Measurements from ENCODE around the gene TACC2. TPM values are rescaled to one million over a fixed set of nuclear protein-coding genes. Genes with fewer than 3 reads are reported as not detected.

TACC2 gene
- total and polyA plus RNA-seq, 2 donors (not counting 3 experiments of a cell fraction or from before 2014, with no cell fraction given) = 14.4 to 46.2 TPM

GRCh38 chr10:122168101-122168500 is 179.1 kb downstream of the TACC2 start:
- ChIA-PET CTCF (interaction anchor here (0.8 to 1.2 kb wide), 4 partner anchors 26 to 114 kb away, joined by 3 to 8 read pairs (median 3); no protein-coding TSS in a partner anchor), POLR2A (no interaction called here)
- dilution Hi-C loops (cut with MboI; ENCODE audit: extremely low pct_ligation_motif_present, low sequenced_read_pairs) (no loop called here), intact Hi-C loops (cut with micrococcal nuclease) (no loop called here)
- H3K9me3 ChIP-seq (replicated peaks; ENCODE audit: control insufficient read depth, insufficient read depth, low read length) = no peaks in the 10 kb centered on the region
- no peaks in the 10 kb centered on the region for H3K79me2 ChIP-seq (ENCODE audit: control insufficient read depth, insufficient read depth, low read length)
- no peak overlapping the region for H3K9ac ChIP-seq (replicated peaks; ENCODE audit: extremely low read depth, insufficient read depth, low read length)
- H4K20me1 ChIP-seq (replicated peaks; ENCODE audit: control insufficient read depth, extremely low read depth, insufficient read depth, low read length) = no peaks in the 10 kb centered on the region
- TF ChIP-seq POLR2A (IDR thresholded peaks at IDR 0.05; ENCODE audit: low read depth, low read length) = no peak
- no peak for TF ChIP-seq GATA2 (IDR thresholded peaks at IDR 0.05; ENCODE audit: insufficient read depth, insufficient read length, low read depth, low read length)
- TF ChIP-seq POLR2AphosphoS5 (IDR thresholded peaks at IDR 0.05; ENCODE audit: insufficient read depth, low read depth, low read length) = no peak
- TF ChIP-seq MYC (IDR thresholded peaks at IDR 0.05; ENCODE audit: low read depth, low read length) = no peak
- TF ChIP-seq MAX (IDR thresholded peaks at IDR 0.05; ENCODE audit: insufficient read depth, insufficient read length) = no peak
- TF ChIP-seq CTCF (IDR thresholded peaks at IDR 0.05; ENCODE audit: extremely low read depth in 1 of 2, insufficient read depth in 1 of 2, low read depth in 1 of 2, low read length in 2 of 2) = no peak
- TF ChIP-seq JUN (IDR thresholded peaks at IDR 0.05; ENCODE audit: borderline replicate concordance, insufficient read depth, insufficient read length, low read depth) = no peak
- no peak for TF ChIP-seq FOS (IDR thresholded peaks at IDR 0.05; ENCODE audit: borderline replicate concordance, insufficient read depth, low read length)
- no peak for TF ChIP-seq EZH2 (IDR thresholded peaks at IDR 0.05; ENCODE audit: borderline replicate concordance, low read depth, low read length, severe bottlenecking)
- H3K4me1 ChIP-seq (ENCODE audit: control insufficient read depth, extremely low read depth, insufficient read depth, low read length) = peaks cover 10% of the 10 kb centered on the region
- H3K4me3 ChIP-seq (replicated peaks in 1 of 3; ENCODE audit: insufficient read depth in 1 of 3, low read depth in 1 of 3, low read length in 3 of 3) = no peak overlapping the region
- BruUV-seq (replicated peaks) = no TSS peak
- H2AFZ ChIP-seq (ENCODE audit: low read depth, low read length) = no peak overlapping the region
- H3K4me2 ChIP-seq (ENCODE audit: insufficient read depth, low read length) = no peak overlapping the region
- FAIRE-seq = no peak
- H3K9me1 ChIP-seq (replicated peaks; ENCODE audit: control insufficient read depth, extremely low read depth, insufficient read depth, low read length) = no peaks in the 10 kb centered on the region
- no peak overlapping the region for H3K27ac ChIP-seq (ENCODE audit: insufficient read depth, low read depth, low read length)
- no peaks in the 10 kb centered on the region for H3K36me3 ChIP-seq (ENCODE audit: control insufficient read depth in 2 of 2, extremely low read depth in 1 of 2, insufficient read depth in 2 of 2, low read length in 2 of 2)
- no peak for DNase-seq (ENCODE audit: low read depth, low spot score)
- no peaks in the 10 kb centered on the region for H3K27me3 ChIP-seq (ENCODE audit: control insufficient read depth in 2 of 2, insufficient read depth in 2 of 2, low read length in 2 of 2)
